ENCODE measurements around the gene SPTLC2. TPM values are rescaled to one million over a fixed set of nuclear protein-coding genes. Genes with fewer than 3 reads are reported as not detected.

Gene SPTLC2, protein sequence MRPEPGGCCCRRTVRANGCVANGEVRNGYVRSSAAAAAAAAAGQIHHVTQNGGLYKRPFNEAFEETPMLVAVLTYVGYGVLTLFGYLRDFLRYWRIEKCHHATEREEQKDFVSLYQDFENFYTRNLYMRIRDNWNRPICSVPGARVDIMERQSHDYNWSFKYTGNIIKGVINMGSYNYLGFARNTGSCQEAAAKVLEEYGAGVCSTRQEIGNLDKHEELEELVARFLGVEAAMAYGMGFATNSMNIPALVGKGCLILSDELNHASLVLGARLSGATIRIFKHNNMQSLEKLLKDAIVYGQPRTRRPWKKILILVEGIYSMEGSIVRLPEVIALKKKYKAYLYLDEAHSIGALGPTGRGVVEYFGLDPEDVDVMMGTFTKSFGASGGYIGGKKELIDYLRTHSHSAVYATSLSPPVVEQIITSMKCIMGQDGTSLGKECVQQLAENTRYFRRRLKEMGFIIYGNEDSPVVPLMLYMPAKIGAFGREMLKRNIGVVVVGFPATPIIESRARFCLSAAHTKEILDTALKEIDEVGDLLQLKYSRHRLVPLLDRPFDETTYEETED
- total RNA-seq = 17.5 and 23.3 TPM in 2 replicates

DNA sequence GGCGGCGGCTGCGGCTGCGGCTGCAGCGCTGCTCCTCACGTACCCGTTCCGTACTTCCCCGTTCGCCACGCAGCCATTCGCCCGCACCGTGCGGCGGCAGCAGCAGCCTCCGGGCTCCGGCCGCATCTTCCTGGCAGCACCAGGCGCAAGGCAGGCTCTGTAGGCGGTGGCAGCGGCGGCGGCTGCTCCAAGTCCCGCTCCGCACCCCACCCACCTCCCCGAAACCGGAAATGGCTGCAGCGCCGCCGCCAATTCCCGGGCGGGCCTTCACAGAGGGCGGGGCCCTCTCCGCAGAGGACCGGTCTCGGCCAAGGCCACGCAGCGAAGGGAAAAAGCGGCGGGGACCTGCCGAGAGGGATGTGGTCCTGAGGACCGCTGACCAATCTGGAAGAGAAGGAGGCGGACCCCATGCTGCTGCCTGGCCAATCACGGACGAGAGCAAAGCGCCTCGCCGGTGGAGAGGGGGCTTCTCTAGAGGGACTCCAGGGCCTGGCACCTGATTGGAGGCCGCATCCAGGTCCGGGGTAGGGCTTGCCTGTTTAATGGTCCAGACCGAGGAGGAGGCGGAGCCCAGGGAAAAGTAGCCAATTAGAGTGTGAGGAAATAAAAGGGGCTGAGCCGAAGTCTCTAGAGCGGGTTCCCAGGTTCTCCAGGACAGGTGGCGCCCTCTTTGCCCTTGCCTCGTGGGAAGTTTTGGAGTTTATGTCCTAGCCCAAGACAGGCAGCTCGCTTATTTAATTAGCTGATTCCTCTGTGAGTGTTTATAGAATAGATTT lies at the start of gene SPTLC2:
SPTLC2 (minus strand) TSS at position 184 of the 776 bp plus-strand sequence; CDS start at position 126, 58 bp downstream.

DNA sequence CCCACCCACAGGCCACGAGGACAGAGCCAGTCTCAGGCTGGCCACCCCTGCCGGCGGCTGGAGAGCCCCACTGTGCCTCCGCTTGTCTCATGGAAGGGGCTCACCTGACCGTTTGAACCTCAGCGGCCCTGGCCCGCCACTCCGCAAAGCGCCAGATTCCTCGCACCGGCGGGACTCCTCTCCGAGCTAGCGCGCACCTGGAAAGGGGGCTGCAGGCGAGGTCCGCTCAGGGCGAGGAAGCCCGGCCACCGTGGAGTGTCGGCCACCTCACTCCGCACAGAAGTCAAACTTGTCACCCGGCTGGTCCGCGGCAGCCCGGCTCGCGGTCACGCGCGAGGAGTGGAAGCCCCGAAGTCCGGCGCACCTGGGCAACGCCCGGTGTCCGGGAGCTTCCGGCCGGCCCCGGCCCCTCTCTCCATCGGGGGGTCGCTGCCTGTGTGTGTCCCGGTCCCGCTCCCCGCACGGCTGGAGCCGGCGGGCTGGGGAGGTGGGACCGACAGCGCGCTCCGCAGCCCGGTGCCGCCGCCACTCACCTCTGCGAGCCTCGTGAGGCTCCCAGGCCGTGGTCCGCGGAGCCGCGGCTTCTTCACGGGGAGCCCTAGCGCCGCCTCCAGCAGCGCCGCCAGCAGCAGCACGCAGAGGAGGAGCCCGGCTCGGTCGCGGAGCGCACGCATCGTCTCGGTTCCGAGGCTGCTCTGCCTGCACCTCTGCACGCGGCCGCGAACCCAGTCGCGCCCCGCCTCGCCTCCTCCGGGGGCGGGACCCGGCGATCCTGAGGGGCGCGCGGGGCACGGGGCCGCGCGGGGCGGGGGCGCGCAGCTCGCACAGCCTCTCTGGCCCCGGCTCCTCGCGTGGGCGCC lies 118.1 kb downstream of the SPTLC2 start, which contains the start of gene ISM2:
ISM2 (minus strand) TSS at position 697 of the 860 bp plus-strand sequence; CDS start at position 674, 23 bp downstream.

DNA sequence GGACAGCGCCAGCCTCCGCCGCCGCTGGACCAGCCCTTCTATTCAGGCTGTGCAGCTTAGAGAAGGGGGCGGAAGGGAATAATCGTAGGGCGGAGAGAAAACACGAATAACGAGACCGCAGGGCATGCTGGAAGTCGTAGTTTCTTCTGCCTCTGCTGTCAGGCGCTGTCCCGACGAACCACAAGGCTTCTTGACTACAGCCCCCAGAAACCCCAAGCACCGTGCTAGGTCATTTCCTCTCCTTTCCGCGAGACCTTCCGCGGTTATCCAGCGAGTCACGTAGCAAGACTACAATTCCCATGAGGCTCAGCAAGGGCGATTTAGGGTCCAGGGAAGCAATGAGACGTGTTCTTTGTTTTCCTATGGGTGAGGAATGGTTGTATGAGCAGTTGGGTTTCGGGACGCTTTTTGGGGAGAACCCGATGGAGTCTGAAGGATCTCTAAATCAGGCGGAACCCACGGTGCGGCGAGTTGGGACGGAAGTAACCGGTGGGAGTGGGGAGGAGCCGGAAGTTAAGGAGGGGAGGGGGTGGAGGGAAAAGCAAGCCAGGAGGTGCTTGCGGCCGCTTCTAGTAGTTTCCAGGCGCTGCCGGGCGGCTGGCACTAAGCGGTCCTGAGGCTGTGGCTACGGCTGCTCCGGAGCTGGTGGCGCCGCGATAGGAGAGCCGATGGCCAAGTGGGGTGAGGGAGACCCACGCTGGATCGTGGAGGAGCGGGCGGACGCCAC lies 158.8 kb downstream of the SPTLC2 start, which contains the start of the genes AHSA1 and VIPAS39:
AHSA1 (plus strand) TSS at position 572 of the 727 bp plus-strand sequence; CDS start at position 669, 97 bp downstream.
VIPAS39 (minus strand) TSS at position 80 of the 727 bp plus-strand sequence. CDS start 3,499 bp downstream, outside the sequence.

Other genes with a start within 250 kb of the SPTLC2 start
- gene TMED8, start 239.5 kb downstream of the SPTLC2 start, total RNA-seq = 8.3 and 9.2 TPM in 2 replicates
- gene SAMD15, start 239.3 kb downstream of the SPTLC2 start, total RNA-seq = 0.19 and 0.39 TPM in 2 replicates
- not detected in 2 replicates for gene NOXRED1, start 193.1 kb downstream of the SPTLC2 start, total RNA-seq
- 10.9 and 12.6 TPM in 2 replicates for gene VIPAS39, start 159.0 kb downstream of the SPTLC2 start, total RNA-seq
- 108 and 213 TPM in 2 replicates for gene AHSA1, start 158.5 kb downstream of the SPTLC2 start, total RNA-seq
- gene ISM2, start 117.8 kb downstream of the SPTLC2 start, total RNA-seq = 0.11 TPM in 1 of 2 replicates, not detected in the other
- gene ALKBH1, start 91.4 kb upstream of the SPTLC2 start, total RNA-seq = 7.1 and 15.3 TPM in 2 replicates
- 328 and 465 TPM in 2 replicates for gene SLIRP, start 91.5 kb upstream of the SPTLC2 start, total RNA-seq
- 47.8 and 56.7 TPM in 2 replicates for gene SNW1, start 144.5 kb upstream of the SPTLC2 start, total RNA-seq
- gene ADCK1, start 183.5 kb upstream of the SPTLC2 start, total RNA-seq = 4.0 and 4.7 TPM in 2 replicates